ENCODE data around the gene STIM2. TPM values are rescaled to one million over a fixed set of nuclear protein-coding genes. Genes with fewer than 3 reads are reported as not detected.

STIM2 gene
- total and polyA plus RNA-seq, 9 of the 15 experiments (the other 6 are each of a cell fraction or from before 2014, with no cell fraction given): 7.2 to 26.8 (median 15.4) TPM

DNA sequence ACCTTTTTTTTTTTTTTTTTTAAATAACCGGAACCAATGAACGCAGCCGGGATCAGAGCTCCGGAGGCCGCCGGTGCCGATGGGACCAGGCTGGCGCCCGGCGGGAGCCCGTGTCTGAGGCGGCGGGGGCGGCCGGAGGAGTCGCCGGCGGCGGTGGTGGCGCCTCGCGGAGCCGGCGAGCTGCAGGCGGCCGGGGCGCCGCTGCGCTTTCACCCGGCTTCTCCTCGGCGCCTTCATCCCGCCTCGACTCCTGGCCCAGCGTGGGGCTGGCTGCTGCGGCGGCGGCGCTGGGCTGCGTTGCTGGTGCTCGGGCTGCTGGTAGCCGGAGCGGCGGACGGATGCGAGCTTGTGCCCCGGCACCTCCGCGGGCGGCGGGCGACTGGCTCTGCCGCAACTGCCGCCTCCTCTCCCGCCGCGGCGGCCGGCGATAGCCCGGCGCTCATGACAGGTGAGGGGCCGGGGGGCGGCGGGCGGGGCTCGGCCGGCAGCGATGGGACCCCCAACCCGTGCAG is 337 bp downstream of the STIM2 start (continued):
- TF ChIP-seq, protein P1, sequence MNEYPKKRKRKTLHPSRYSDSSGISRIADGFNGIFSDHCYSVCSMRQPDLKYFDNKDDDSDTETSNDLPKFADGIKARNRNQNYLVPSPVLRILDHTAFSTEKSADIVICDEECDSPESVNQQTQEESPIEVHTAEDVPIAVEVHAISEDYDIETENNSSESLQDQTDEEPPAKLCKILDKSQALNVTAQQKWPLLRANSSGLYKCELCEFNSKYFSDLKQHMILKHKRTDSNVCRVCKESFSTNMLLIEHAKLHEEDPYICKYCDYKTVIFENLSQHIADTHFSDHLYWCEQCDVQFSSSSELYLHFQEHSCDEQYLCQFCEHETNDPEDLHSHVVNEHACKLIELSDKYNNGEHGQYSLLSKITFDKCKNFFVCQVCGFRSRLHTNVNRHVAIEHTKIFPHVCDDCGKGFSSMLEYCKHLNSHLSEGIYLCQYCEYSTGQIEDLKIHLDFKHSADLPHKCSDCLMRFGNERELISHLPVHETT (CRISPR knock-in tag; conservative IDR thresholded peaks at IDR 0.05 in 1 of 2, IDR thresholded peaks at IDR 0.05 in 1 of 2): peak in 1 of 2 experiments; percentile 45; a peak in 2 of 4 replicates
- TF ChIP-seq, protein P2, sequence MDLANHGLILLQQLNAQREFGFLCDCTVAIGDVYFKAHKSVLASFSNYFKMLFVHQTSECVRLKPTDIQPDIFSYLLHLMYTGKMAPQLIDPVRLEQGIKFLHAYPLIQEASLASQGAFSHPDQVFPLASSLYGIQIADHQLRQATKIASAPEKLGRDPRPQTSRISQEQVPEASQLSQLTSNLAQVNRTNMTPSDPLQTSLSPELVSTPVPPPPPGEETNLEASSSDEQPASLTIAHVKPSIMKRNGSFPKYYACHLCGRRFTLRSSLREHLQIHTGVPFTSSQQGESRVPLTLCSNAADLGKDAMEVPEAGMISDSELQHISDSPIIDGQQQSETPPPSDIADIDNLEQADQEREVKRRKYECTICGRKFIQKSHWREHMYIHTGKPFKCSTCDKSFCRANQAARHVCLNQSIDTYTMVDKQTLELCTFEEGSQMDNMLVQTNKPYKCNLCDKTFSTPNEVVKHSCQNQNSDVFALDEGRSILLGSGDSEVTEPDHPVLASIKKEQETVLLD (IDR thresholded peaks at IDR 0.05): no peak
- TF ChIP-seq ZNF586 (CRISPR knock-in tag; conservative IDR thresholded peaks at IDR 0.05): no peak
- TF ChIP-seq SNIP1 (IDR thresholded peaks at IDR 0.05; ENCODE audit: low read depth): no peak
- no peak for TF ChIP-seq ZNF347 (CRISPR knock-in tag; IDR thresholded peaks at IDR 0.05; ENCODE audit: low read depth)
- TF ChIP-seq MYC (IDR thresholded peaks at IDR 0.05; ENCODE audit: low read depth, low read length): no peak
- no peak for TF ChIP-seq MYC (CRISPR knock-in tag; IDR thresholded peaks at IDR 0.05; ENCODE audit: borderline replicate concordance, low read depth)
- no peak for TF ChIP-seq RFX5 (IDR thresholded peaks at IDR 0.05; ENCODE audit: low read depth, low read length)
- TF ChIP-seq SRSF9 (IDR thresholded peaks at IDR 0.05; ENCODE audit: borderline replicate concordance, low read depth, low read length): no peak
- TF ChIP-seq CBFA2T2 (conservative IDR thresholded peaks at IDR 0.05): no peak
- no peak for TF ChIP-seq RFX1 (IDR thresholded peaks at IDR 0.05)
- TF ChIP-seq CBFB (CRISPR knock-in tag; IDR thresholded peaks at IDR 0.05): no peak
- TF ChIP-seq PTBP1 (IDR thresholded peaks at IDR 0.05; ENCODE audit: low read depth, low read length): no peak
- TF ChIP-seq ZNF146 (CRISPR knock-in tag; IDR thresholded peaks at IDR 0.05; ENCODE audit: unreplicated experiment): no peak
- no peak for TF ChIP-seq ERF (CRISPR knock-in tag; IDR thresholded peaks at IDR 0.05)
- no peak for TF ChIP-seq KLF6 (CRISPR knock-in tag; IDR thresholded peaks at IDR 0.05; ENCODE audit: borderline replicate concordance)
- TF ChIP-seq, protein P3, sequence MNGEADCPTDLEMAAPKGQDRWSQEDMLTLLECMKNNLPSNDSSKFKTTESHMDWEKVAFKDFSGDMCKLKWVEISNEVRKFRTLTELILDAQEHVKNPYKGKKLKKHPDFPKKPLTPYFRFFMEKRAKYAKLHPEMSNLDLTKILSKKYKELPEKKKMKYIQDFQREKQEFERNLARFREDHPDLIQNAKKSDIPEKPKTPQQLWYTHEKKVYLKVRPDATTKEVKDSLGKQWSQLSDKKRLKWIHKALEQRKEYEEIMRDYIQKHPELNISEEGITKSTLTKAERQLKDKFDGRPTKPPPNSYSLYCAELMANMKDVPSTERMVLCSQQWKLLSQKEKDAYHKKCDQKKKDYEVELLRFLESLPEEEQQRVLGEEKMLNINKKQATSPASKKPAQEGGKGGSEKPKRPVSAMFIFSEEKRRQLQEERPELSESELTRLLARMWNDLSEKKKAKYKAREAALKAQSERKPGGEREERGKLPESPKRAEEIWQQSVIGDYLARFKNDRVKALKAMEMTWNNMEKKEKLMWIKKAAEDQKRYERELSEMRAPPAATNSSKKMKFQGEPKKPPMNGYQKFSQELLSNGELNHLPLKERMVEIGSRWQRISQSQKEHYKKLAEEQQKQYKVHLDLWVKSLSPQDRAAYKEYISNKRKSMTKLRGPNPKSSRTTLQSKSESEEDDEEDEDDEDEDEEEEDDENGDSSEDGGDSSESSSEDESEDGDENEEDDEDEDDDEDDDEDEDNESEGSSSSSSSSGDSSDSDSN (IDR thresholded peaks at IDR 0.05; ENCODE audit: borderline replicate concordance in 1 of 2, low read depth in 2 of 2, low read length in 2 of 2): peak; percentile 52 to 87
- TF ChIP-seq, protein P4, sequence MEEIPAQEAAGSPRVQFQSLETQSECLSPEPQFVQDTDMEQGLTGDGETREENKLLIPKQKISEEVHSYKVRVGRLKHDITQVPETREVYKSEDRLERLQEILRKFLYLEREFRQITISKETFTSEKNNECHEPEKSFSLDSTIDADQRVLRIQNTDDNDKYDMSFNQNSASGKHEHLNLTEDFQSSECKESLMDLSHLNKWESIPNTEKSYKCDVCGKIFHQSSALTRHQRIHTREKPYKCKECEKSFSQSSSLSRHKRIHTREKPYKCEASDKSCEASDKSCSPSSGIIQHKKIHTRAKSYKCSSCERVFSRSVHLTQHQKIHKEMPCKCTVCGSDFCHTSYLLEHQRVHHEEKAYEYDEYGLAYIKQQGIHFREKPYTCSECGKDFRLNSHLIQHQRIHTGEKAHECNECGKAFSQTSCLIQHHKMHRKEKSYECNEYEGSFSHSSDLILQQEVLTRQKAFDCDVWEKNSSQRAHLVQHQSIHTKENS (CRISPR knock-in tag; IDR thresholded peaks at IDR 0.05): no peak
- no peak for TF ChIP-seq TAL1 (IDR thresholded peaks at IDR 0.05)
- TF ChIP-seq, protein P5, sequence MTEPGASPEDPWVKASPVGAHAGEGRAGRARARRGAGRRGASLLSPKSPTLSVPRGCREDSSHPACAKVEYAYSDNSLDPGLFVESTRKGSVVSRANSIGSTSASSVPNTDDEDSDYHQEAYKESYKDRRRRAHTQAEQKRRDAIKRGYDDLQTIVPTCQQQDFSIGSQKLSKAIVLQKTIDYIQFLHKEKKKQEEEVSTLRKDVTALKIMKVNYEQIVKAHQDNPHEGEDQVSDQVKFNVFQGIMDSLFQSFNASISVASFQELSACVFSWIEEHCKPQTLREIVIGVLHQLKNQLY (CRISPR knock-in tag; conservative IDR thresholded peaks at IDR 0.05): no peak
- TF ChIP-seq CTBP1 (IDR thresholded peaks at IDR 0.05; ENCODE audit: borderline replicate concordance): peak; percentile 66
- TF ChIP-seq GTF2E2 (tag; IDR thresholded peaks at IDR 0.05): no peak
- TF ChIP-seq ZBTB17 (CRISPR knock-in tag; IDR thresholded peaks at IDR 0.05): no peak

Measured in K562 (cell line).